Breast epithelium (tissue), 3 donors: ENCODE data around the gene LMAN2.
"Not testable (repeated sequence)": the region's sequence is repeated elsewhere in the genome, so short reads cannot be mapped to it uniquely, and the experiment has no call there.

Experiments used
- POLR2A ChIP-seq: fragments of 450-650 bp; IDR thresholded peaks from one replicate; pipeline ENCODE4 v1.6.1; 2016; ENCODE audit warnings: antibody characterized with exemption, mild to moderate bottlenecking, moderate library complexity
- TF ChIP-seq, protein P1 (sequence below), 3 donors: fragments of 450-650 bp; IDR thresholded peaks; one replicate each; pipeline ENCODE4 v1.5.1; 2016 to 2017; ENCODE audit warnings: antibody characterized with exemption in 3 of 3, mild to moderate bottlenecking in 3 of 3, moderate library complexity in 3 of 3

DNA sequence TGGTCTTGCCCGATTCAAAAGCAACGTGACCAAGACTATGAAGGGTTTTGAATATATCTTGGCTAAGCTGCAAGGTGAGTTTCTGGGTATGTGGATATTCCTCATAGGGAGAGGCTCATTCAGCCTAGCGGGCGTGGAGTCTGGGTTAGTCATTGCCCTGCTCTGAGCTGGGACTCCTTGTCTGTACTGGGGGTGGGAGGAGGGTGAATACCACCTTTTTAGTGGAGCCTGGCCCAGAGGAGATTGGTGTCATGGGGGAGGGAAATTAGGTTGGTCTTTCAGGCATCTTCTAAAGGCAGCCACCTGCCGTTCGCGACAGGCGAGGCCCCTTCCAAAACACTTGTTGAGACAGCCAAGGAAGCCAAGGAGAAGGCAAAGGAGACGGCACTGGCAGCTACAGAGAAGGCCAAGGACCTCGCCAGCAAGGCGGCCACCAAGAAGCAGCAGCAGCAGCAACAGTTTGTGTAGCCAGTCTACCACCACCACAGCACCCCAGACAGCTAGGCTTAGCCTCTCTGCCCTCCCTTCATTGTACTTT, 45.3 kb downstream of the LMAN2 start:
- TF ChIP-seq, protein P1, sequence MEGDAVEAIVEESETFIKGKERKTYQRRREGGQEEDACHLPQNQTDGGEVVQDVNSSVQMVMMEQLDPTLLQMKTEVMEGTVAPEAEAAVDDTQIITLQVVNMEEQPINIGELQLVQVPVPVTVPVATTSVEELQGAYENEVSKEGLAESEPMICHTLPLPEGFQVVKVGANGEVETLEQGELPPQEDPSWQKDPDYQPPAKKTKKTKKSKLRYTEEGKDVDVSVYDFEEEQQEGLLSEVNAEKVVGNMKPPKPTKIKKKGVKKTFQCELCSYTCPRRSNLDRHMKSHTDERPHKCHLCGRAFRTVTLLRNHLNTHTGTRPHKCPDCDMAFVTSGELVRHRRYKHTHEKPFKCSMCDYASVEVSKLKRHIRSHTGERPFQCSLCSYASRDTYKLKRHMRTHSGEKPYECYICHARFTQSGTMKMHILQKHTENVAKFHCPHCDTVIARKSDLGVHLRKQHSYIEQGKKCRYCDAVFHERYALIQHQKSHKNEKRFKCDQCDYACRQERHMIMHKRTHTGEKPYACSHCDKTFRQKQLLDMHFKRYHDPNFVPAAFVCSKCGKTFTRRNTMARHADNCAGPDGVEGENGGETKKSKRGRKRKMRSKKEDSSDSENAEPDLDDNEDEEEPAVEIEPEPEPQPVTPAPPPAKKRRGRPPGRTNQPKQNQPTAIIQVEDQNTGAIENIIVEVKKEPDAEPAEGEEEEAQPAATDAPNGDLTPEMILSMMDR (IDR thresholded peaks at IDR 0.05), result not testable (repeated sequence)
- not testable (repeated sequence) for TF ChIP-seq POLR2A
